Breast epithelium (tissue), 3 donors: ENCODE measurements around the gene SF3B5.

ENCODE experiments used
- POLR2A ChIP-seq: fragments of 450-650 bp; IDR thresholded peaks from one replicate; pipeline ENCODE4 v1.6.1; 2016; ENCODE audit warnings: antibody characterized with exemption, mild to moderate bottlenecking, moderate library complexity
- POLR2AphosphoS5 ChIP-seq, 3 donors: sonication (generic); formaldehyde crosslinking; IDR thresholded peaks; one replicate each; pipeline ENCODE4 v1.6.1; 2017; ENCODE audit warnings: antibody characterized with exemption in 3 of 3
- TF ChIP-seq, protein P1 (sequence below), 3 donors: fragments of 450-650 bp; IDR thresholded peaks; one replicate each; pipeline ENCODE4 v1.5.1; 2016 to 2017; ENCODE audit warnings: antibody characterized with exemption in 3 of 3, mild to moderate bottlenecking in 3 of 3, moderate library complexity in 3 of 3

DNA sequence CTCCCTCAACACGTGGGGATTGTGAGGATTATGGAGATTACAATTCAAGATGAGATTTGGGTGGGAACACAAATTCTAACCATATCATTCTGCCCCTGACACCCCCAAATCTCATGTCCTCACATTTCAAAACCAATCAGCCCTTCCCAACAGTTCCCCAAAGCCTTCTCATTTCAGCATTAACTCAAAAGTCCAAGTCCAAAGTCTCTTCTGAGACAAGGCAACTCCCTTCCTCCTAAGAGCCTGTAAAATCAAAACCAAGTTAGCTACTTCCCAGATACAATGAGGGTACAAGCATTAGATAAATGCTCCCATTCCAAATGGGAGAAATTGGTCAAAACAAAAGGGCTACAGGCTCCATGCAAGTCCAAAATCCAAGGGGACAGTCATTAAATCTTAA, 47.7 kb downstream of the SF3B5 start:
- TF ChIP-seq, protein P1, sequence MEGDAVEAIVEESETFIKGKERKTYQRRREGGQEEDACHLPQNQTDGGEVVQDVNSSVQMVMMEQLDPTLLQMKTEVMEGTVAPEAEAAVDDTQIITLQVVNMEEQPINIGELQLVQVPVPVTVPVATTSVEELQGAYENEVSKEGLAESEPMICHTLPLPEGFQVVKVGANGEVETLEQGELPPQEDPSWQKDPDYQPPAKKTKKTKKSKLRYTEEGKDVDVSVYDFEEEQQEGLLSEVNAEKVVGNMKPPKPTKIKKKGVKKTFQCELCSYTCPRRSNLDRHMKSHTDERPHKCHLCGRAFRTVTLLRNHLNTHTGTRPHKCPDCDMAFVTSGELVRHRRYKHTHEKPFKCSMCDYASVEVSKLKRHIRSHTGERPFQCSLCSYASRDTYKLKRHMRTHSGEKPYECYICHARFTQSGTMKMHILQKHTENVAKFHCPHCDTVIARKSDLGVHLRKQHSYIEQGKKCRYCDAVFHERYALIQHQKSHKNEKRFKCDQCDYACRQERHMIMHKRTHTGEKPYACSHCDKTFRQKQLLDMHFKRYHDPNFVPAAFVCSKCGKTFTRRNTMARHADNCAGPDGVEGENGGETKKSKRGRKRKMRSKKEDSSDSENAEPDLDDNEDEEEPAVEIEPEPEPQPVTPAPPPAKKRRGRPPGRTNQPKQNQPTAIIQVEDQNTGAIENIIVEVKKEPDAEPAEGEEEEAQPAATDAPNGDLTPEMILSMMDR (IDR thresholded peaks at IDR 0.05) = no peak
- no peak for TF ChIP-seq POLR2AphosphoS5 (IDR thresholded peaks at IDR 0.05)
- no peak for TF ChIP-seq POLR2A
